ENCODE results near the gene BDH1.
"Not testable (repeated sequence)": the region's sequence is repeated elsewhere in the genome, so short reads cannot be mapped to it uniquely, and the experiment has no call there.

Gene BDH1

DNA sequence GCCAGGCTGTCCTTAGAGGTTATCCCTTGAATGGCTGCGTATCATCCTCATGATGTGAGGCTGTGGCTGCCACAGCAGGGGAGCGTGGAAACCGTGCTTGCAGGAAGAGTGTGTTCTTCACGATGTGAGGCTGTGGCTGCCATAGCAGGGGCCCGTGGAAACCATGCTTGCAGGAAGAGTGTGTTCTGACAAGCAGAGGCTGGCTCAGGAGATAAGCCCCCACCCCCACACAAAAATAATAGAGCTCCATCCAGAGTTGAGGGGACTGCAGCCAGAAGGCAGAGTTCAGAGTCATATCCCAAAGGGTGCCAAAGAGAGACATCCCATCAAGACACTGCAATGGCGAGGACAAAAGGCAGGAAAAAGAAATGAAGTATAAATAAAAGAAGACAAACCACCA is 22.6 kb upstream of the BDH1 start:
- no peak for DNase-seq (ENCODE audit: low read depth in 1 of 2, low spot score in 1 of 2)

GRCh38 chr3:197577366-197578074 is 21.8 kb upstream of the BDH1 start:
- DNase-seq (ENCODE audit: low read depth in 1 of 2, low spot score in 1 of 2) = no peak

DNA sequence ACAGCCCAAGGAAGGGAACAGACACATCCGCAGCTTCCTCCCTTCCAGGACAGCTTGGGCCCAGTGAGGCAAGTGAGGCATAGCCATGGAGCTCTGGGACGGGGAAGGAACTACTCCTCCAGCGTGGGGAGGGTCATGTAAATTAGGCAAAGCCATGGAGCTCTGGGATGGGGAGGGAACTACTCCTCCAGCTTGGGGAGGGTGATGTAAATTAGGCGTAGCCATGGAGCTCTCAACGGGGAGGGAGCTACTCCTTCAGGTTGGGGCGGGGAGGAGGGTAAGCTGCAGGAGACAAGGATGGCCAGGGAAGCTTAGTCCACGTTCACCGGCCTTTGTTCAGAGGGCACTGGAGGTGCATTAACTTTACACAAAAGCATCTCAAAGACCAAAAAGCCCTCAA is 21.1 kb upstream of the BDH1 start:
- DNase-seq (ENCODE audit: low read depth in 1 of 2, low spot score in 1 of 2) = no peak

- DNase-seq (ENCODE audit: low read depth in 1 of 2, low spot score in 1 of 2) = no peak
Observed at GRCh38 chr3:197575362-197575761, 19.6 kb upstream of the BDH1 start.

- DNase-seq (ENCODE audit: low read depth in 1 of 2, low spot score in 1 of 2) = not testable (repeated sequence)
Observed at GRCh38 chr3:197574396-197574991, 18.7 kb upstream of the BDH1 start.

DNA sequence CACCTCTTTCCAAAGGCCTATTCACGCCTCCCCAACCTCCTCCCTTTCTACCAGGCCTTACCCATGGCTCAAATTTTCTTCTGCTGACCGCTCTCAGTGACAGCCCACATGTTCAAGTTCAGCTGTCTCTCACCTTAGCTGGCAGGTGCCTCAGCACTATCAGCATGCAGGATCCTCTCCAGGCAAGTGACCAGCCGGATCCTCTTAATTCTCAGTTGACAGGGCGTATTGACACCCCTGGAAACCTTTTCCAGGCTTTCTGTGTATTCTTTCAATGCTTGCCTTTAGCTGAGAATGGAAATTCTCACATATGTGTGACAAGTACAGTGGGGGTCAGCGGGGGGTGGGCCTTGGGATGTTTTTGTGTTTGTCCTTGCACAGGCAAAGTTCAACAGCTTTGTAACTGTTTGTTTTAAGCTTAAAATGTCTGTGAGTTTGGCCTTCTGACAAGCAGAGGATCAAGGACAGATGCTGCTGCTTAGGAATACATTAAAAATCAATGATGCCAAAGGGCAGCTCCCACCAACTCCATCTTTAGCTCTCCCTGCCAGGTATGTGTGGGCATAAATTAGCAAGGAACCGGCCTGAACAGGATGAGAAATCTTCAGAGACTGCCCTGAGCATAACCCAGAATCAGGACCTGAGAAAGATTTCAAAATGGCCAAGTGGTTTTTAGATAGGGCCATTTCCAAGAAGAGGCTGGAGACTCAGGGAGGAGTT is 17.4 kb upstream of the BDH1 start:
- DNase-seq (ENCODE audit: low read depth in 1 of 2, low spot score in 1 of 2) = no peak

- DNase-seq (ENCODE audit: low read depth in 1 of 2, low spot score in 1 of 2) = not testable (repeated sequence)
Observed at GRCh38 chr3:197571880-197572172, 16.1 kb upstream of the BDH1 start.

DNA sequence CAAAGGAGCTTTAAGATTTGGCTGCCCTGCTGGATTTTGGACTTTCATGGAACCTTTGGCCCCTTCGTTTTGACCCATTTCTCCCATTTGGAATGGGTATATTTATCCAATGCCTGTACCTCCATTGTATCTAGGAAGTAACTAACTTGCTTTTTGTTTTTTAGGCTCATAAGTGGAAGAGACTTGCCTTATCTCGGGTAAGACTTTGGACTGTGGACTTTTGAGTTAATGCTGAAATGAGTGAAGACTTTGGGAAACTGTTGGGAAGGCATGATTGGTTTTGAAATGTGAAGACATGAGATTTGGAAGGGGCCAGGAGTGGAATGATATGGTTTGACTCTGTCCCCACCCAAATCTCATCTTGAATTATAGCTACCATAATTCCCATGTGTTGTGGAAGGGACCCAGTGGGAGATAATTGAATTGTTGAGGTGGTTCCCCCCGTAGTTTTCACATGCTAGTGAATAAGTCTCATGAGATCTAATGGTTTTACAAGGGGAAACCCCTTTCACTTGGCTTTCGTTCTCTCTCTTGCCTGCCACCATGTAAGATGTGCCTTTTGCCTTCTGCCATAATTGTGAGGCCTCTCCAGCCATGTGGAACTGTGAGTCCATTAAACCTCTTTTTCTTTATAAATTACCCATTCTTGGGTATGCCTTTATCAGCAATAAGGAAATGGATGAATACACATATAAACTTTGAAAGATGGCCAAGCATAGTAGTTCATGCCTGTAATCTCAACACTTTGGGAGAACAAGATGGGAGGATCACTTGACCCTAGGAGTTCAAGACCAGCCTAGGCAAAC is 15.5 kb upstream of the BDH1 start:
- DNase-seq (ENCODE audit: low read depth in 1 of 2, low spot score in 1 of 2) = not testable (repeated sequence)

GRCh38 chr3:197569433-197569832 is 13.7 kb upstream of the BDH1 start:
- DNase-seq (ENCODE audit: low read depth in 1 of 2, low spot score in 1 of 2) = not testable (repeated sequence)

DNA sequence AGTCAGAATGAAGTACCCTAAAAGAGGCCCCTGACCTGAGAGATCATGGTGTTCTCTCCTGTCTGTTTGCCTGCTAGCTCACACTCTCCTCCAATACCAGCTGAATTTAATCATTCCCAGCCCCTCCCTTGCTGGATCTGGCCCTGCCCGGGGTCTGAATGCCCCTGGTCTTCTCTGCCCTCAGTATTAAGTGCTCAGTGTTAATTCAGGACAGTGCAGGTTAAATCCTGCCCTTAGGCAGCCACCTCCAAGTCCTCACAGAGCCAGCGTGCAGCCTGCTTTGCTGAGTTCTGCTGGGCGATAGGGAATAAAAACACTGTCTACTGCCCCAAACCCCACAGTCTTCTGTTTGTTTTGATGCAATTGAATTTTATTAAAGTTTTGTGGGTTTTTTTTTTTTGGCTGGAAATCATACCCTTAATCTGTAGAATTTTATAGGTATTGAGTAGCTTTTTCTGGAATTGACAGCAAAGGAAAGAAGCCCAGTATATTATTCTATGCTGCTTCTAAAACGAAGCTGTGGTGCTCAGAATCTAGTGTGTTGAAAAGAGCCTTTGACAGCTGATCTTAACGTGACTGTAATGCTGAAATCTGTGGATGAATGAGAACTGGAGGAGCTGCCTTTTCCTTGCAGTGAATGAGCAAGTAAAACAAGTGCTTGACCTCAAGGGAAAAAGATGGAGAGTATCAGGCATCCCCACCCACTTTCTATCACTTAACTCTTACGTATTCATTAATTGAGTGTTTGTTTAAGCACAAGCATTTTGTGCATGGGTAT is 12.3 kb upstream of the BDH1 start:
- DNase-seq (ENCODE audit: low read depth in 1 of 2, low spot score in 1 of 2) = no peak

- DNase-seq (ENCODE audit: low read depth in 1 of 2, low spot score in 1 of 2) = not testable (repeated sequence)
Observed at GRCh38 chr3:197566155-197566554, 10.4 kb upstream of the BDH1 start.

DNA sequence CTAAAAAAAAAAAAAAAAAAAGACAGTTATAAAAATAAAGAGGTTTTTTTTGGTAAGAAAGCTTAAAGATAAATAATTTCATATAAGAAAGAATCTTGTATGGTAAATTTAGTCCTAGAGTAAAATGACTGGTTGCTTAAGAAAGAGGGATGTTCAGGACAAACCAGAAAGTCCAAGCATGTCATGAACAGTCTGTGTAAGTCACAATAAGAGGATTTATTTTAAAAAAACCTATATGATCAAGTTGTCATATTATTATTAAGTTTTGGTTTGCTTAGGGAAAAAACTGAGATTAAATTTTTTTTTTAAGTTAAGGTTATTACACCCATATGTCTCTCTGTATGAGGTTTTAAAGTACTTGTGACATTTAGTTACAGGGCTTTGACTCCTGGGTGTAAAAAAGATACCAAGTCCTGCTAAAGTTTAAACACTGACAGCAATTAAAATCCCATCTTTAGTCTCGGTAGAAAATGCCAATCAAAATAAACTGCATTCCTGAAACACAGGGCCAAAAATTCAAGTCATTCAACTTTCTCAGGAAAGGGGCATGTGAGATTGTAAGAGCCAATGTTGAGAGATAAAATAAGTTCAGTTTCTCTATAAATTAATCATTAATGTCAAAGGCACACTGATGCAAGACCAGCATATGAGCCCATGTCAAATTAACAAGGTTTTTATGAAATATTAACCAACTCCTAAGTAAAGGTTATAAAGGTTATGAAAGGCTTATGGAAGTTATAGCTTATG is 8.5 kb upstream of the BDH1 start:
- DNase-seq (ENCODE audit: low read depth in 1 of 2, low spot score in 1 of 2) = no peak

- DNase-seq (ENCODE audit: low read depth in 1 of 2, low spot score in 1 of 2) = no peak
Observed at GRCh38 chr3:197562398-197563251, 6.9 kb upstream of the BDH1 start.

DNA sequence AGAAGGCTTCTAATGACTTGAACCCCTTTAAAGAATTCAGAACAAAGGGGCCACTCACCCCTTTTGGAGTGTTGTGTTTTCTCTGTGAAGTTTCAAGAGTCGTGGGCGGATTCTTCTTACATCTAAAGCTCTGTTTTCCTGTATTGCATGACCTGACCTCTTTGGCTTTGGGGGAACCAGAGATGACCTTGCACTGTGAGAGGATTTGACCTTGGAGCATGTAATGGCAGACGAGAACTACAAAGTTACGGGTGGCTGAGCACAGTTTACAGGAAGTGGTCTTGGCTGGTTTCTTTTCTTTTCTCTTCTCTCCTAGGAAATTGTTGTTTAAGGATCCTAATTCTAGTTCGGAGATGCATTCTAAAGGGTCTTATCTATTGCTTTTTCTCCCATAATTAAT is 6.2 kb upstream of the BDH1 start:
- no peak for DNase-seq (ENCODE audit: low read depth in 1 of 2, low spot score in 1 of 2)

DNA sequence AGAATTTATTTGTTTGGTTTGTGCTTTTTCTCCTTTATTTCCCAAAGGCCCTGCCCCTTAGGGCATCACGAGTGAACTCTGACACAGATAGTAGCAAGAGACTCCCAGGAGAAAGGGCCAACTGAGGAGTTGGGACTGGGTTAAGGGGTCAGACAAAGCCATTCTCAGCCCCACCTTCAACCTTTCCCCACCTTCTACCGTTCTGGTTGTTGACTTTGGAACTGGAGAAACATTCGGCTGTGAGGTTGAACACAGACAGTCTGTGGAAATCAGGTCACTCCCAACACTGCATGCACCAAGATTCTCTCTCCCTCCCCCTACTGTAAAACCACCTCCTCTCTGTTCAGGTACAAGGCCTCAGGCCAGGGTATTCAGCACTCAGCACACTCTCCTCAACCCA is 3.9 kb upstream of the BDH1 start:
- no peak for DNase-seq (ENCODE audit: low read depth in 1 of 2, low spot score in 1 of 2)

DNA sequence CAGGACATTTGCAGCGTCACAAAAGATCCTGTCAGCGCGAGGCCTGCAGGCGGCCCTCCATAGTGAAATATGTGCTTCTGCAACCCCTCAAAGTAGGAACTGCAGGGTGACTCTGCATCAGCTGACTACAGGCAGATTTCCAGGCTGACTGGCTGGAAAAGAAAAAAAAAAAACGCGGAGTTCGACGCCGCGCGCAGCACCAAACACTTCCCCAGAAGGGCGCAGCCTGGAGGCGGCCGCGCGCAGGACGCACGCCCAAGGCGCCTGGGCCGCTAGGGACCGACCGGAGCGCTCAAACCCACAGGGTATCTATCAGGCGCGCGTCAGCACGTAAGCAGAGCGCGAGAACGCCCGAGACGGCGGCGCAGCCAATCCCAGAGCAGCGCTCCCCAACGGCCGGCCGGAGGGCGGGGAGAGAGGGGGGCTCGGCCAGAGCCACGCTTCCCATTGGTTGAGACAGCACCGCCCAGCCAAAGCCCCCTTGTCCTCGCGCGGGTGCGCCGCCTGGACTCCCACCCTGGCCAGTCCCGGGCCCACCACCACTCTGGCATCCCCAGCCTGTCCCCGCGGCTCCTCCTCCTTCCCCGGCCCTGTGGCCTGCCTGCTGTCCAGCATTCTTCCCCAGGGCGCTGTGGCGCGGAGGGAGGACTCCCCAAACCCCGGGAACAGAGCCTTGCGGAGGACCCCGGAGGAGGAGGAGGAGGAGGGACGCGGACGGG is 1.0 kb downstream of the BDH1 start:
- peak; percentile 82 to 88 for DNase-seq (ENCODE audit: low read depth in 1 of 2, low spot score in 1 of 2)

- no peak for DNase-seq (ENCODE audit: low read depth in 1 of 2, low spot score in 1 of 2)
Observed at GRCh38 chr3:197554196-197554561, 1.6 kb downstream of the BDH1 start.

GRCh38 chr3:197552198-197552597 is 3.6 kb downstream of the BDH1 start:
- no peak for DNase-seq (ENCODE audit: low read depth in 1 of 2, low spot score in 1 of 2)

DNA sequence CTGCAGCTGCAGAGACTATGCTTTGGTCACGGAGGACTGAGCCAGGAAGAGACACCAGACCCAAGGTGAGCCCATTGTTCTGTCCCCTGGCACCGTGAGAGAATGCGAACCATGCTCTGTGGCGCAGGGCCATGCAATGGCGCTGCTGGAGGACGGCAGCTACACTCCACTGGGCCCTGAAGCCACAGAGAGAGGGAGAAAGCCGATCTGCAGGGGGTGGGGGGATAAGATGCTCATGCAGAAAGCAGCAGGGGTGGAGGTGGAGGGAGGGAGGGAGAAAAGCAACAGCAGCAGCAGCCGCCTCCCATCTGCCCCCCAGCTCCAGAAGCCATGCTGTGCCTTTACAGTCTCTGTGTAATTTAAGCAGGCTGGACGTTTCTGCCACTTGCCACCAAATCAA is 5.3 kb downstream of the BDH1 start:
- no peak for DNase-seq (ENCODE audit: low read depth in 1 of 2, low spot score in 1 of 2)
